Activated CD4-positive, alpha-beta T cell treated with anti-CD3 and anti-CD28 coated beads, Interleukin-2, amount 10 ng/mL, durations not matched to agents 24 days and 14 days (primary cell): Measurements from ENCODE around the gene MIEF1. TPM values are rescaled to one million over a fixed set of nuclear protein-coding genes. Genes with fewer than 3 reads are reported as not detected.

Experiments used
- DNase-seq: peaks from one replicate; pipeline ENCODE4 v3.0.0; 2022
- H3K27ac Mint-ChIP-seq: one replicate; pipeline ENCODE4 v1.8.0; 2022; ENCODE audit warnings: mild to moderate bottlenecking, mixed read lengths
- H3K27me3 Mint-ChIP-seq: one replicate; pipeline ENCODE4 v1.8.0; 2022; ENCODE audit warnings: mixed read lengths
- H3K36me3 Mint-ChIP-seq: one replicate; pipeline ENCODE4 v1.8.0; 2022; ENCODE audit warnings: low read depth, mild to moderate bottlenecking, mixed read lengths
- H3K4me1 Mint-ChIP-seq: one replicate; pipeline ENCODE4 v1.8.0; 2021; ENCODE audit warnings: mixed read lengths
- H3K4me3 Mint-ChIP-seq: one replicate; pipeline ENCODE4 v1.8.0; 2022; ENCODE audit warnings: mild to moderate bottlenecking, moderate library complexity, mixed read lengths
- H3K9me3 Mint-ChIP-seq: one replicate; pipeline ENCODE4 v1.8.0; 2021; ENCODE audit warnings: mixed read lengths
- intact Hi-C: fragments of 100-400 bp; cut with micrococcal nuclease; formaldehyde crosslinking; loops from one replicate; pipeline ENCODE4 v1.15.1; 2023
- total RNA-seq: library from RNA; stranded (reverse); gene quantifications from 2 replicates; pipeline ENCODE4 v1.2.3, GENCODE V29; 2022

Gene MIEF1
- total RNA-seq, 1 donor from 2014 or later, result 54.8 TPM

DNA sequence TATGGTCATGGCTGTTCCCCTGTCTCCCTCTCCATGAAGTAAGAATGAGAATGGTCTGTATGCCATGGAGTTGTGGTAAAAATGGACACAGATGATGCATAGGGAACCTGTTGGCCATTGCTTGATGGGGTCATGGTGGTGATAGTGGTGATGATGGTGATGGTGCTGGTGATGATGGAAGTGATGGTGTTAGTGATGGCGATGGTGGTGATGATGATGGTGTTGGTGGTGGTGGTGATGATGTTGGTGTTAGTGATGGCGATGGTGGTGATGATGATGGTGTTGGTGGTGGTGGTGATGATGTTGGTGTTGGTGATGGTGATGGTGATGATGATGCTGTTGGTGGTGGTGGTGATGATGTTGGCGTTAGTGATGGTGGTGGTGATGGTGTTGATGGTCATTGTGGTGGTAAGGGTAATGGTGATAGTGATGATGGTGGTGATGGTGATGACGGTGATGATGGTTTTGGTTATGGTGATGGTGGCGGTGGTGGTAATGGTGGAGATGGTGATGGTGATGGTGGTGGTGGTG lies 63.4 kb downstream of the MIEF1 start:
- no peak overlapping the region for H3K4me3 Mint-ChIP-seq
- peaks cover 4% of the 10 kb centered on the region for H3K36me3 Mint-ChIP-seq
- peak overlapping the region; percentile 13 for H3K27ac Mint-ChIP-seq
- H3K4me1 Mint-ChIP-seq, result peaks cover 11% of the 10 kb centered on the region
- DNase-seq, result no peak
- H3K9me3 Mint-ChIP-seq, result peaks cover 9% of the 10 kb centered on the region
- intact Hi-C loops, result no loop called here
- H3K27me3 Mint-ChIP-seq, result peaks cover 6% of the 10 kb centered on the region

DNA sequence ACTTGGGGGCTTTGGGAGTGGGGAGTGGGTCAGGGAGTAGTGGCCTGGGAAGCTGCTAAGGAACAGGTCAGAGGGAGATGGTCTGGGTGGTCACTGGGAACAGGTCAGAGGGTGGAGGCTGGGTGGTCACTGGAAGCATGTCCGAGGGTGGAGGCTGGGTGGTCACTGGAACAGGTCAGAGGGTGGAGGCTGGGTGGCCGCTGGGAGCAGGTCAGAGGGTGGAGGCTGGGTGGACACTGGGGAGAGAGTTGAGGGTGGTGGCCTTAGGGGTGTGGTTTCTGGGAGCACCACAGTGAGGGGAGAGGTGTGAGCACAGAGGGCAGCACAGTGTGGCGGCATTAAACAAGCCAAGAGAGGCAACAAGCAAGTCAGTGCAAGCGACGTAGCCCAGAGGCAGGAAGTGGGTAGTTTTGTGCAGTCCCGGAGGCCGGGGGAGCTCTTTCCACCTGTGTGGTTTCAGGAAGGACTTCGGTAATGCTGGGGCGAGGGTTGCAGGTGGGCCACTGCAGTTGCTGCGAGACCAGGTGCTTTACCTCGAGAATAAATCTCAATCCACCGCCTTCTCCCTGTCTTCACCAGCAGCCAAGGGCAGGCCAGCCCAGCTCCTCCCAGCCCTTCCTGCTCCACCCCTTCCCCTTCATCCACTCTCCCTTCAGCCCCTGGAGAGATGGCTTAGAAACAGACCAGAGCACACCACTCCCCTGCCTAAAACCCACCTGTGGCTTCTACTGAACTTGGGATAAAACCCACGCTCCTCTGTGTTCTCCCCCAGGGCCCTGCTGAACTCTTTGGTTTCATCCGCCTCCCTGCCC lies 65.3 kb downstream of the MIEF1 start:
- intact Hi-C loops, result no loop called here
- peak; percentile 85 for DNase-seq
- H3K9me3 Mint-ChIP-seq, result peaks cover 9% of the 10 kb centered on the region
- H3K4me1 Mint-ChIP-seq, result peaks cover 11% of the 10 kb centered on the region
- peaks cover 4% of the 10 kb centered on the region for H3K36me3 Mint-ChIP-seq
- H3K27me3 Mint-ChIP-seq, result no peaks in the 10 kb centered on the region
- H3K4me3 Mint-ChIP-seq, result peak overlapping the region; percentile 10
- H3K27ac Mint-ChIP-seq, result peak overlapping the region; percentile 59

Other genes starting within 250 kb of the MIEF1 start
- 2,129 and 2,132 TPM in 2 replicates for gene RPL3, start 182.7 kb upstream of the MIEF1 start, total RNA-seq
- gene SYNGR1, start 152.3 kb upstream of the MIEF1 start, total RNA-seq, result not detected in 2 replicates
- 24.9 and 27.0 TPM in 2 replicates for gene TAB1, start 102.5 kb upstream of the MIEF1 start, total RNA-seq
- 0.90 and 1.9 TPM in 2 replicates for gene MGAT3, start 45.3 kb upstream of the MIEF1 start, total RNA-seq
- 392 and 393 TPM in 2 replicates for gene ATF4, start 18.3 kb downstream of the MIEF1 start, total RNA-seq
- 96.2 and 96.9 TPM in 2 replicates for gene RPS19BP1, start 30.5 kb downstream of the MIEF1 start, total RNA-seq
- 0.05 and 0.07 TPM in 2 replicates for gene CACNA1I, start 68.5 kb downstream of the MIEF1 start, total RNA-seq